Testis (tissue), 3 donors: Measurements from ENCODE around the gene ZMAT1. TPM values are rescaled to one million over a fixed set of nuclear protein-coding genes. Genes with fewer than 3 reads are reported as not detected.

Experiments
- DNase-seq: peaks from one replicate; pipeline ENCODE4 v3.0.0-alpha.2; 2019
- H3K27ac ChIP-seq, 2 donors: fragments of 200-600 bp; sonication (generic); one replicate each; pipeline ENCODE4 v1.5.1; 2019
- H3K27me3 ChIP-seq: fragments of 200-600 bp; sonication (generic); one replicate; pipeline ENCODE4 v1.5.1; 2019
- H3K36me3 ChIP-seq: fragments of 200-600 bp; sonication (generic); one replicate; pipeline ENCODE4 v1.5.1; 2017; ENCODE audit warnings: low read depth; ENCODE audit errors: missing control alignments
- H3K4me1 ChIP-seq: fragments of 200-600 bp; sonication (generic); one replicate; pipeline ENCODE4 v1.5.1; 2019
- H3K4me3 ChIP-seq, 2 donors: fragments of 200-600 bp; sonication (generic); one replicate each; pipeline ENCODE4 v1.5.1; 2017 to 2019
- H3K9me3 ChIP-seq: fragments of 200-600 bp; sonication (generic); one replicate; pipeline ENCODE4 v1.5.1; 2017
- POLR2A ChIP-seq: fragments of 450-650 bp; IDR thresholded peaks from one replicate; pipeline ENCODE4 v1.6.1; 2017; ENCODE audit warnings: antibody characterized with exemption, mild to moderate bottlenecking, moderate library complexity
- WGBS, 2 donors: methylation state at CpG; one replicate each; pipeline ENCODE4 v1.1.5; 2018; 5-methylcytosine and 5-hydroxymethylcytosine counted together
- intact Hi-C: fragments of 100-400 bp; cut with DNase I; formaldehyde crosslinking; loops from one replicate; pipeline ENCODE4 v1.15.1; 2023; ENCODE audit warnings: low total_unique reads
- polyA plus RNA-seq: library from polyadenylated mRNA; stranded (reverse); fragments of 350-450 nt; fragmentation: Illumina TruSeq; extraction: RNeasy Lipid Tissue Mini Kit (QIAGEN cat#74804); gene quantifications from one replicate; pipeline ENCODE4 v1.2.3, GENCODE V29; 2014; ENCODE audit warnings: low read depth, low replicate concordance; ENCODE audit not compliant: insufficient read depth
- total RNA-seq, 2 donors: library from RNA; depleted of rRNA; stranded (reverse); fragments of >200 nt; gene quantifications; one replicate each; pipeline ENCODE4 v1.2.3, GENCODE V29; 2016
- TF ChIP-seq, protein P1 (sequence below), 3 experiments: fragments of 450-650 bp in 2 of 3; fragments of 200-600 bp in 1 of 3; sonication (generic) in 1 of 3; IDR thresholded peaks; one replicate each; pipeline ENCODE4 v1.5.1; 2016 to 2019; ENCODE audit warnings: antibody characterized with exemption in 3 of 3, mild to moderate bottlenecking in 2 of 3, moderate library complexity in 1 of 3

The ZMAT1 gene
- total and polyA plus RNA-seq, 3 donors from 2014 or later, result 5.4 to 28.2 (median 17.7) TPM

GRCh38 chrX:101957174-101957573 is 25.3 kb upstream of the ZMAT1 start:
- intact Hi-C loops, result no loop called here
- no peaks in the 10 kb centered on the region for H3K4me1 ChIP-seq
- no peaks in the 10 kb centered on the region for H3K36me3 ChIP-seq
- no peak for DNase-seq
- H3K27me3 ChIP-seq, result no peaks in the 10 kb centered on the region
- no peak overlapping the region for H3K4me3 ChIP-seq
- WGBS, 2 donors, result 91 to 100% methylated on average over 1 of the region's 1 CpG
- H3K9me3 ChIP-seq, result no peaks in the 10 kb centered on the region
- TF ChIP-seq, protein P1, sequence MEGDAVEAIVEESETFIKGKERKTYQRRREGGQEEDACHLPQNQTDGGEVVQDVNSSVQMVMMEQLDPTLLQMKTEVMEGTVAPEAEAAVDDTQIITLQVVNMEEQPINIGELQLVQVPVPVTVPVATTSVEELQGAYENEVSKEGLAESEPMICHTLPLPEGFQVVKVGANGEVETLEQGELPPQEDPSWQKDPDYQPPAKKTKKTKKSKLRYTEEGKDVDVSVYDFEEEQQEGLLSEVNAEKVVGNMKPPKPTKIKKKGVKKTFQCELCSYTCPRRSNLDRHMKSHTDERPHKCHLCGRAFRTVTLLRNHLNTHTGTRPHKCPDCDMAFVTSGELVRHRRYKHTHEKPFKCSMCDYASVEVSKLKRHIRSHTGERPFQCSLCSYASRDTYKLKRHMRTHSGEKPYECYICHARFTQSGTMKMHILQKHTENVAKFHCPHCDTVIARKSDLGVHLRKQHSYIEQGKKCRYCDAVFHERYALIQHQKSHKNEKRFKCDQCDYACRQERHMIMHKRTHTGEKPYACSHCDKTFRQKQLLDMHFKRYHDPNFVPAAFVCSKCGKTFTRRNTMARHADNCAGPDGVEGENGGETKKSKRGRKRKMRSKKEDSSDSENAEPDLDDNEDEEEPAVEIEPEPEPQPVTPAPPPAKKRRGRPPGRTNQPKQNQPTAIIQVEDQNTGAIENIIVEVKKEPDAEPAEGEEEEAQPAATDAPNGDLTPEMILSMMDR (IDR thresholded peaks at IDR 0.05), result no peak
- TF ChIP-seq POLR2A, result no peak
- H3K27ac ChIP-seq, result no peak overlapping the region

DNA sequence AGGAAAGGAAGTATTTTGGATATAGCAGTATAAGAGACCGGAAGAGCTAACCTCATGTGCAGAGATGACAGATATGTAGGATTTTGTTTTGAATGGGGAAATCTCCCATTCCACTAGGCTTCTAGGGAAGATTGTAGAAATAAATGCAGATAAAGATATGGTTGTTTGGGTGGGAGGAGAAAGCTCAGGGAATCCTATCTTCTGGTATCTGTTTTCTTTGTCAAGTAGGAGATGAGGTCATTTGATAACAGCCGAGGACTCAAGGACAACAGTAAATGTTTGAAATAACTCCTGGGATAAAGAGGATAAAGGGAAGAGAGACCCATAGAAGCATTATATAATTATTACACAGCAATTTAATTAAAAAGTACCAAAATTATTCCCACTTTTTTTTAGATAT is 24.7 kb upstream of the ZMAT1 start:
- TF ChIP-seq, protein P1 (IDR thresholded peaks at IDR 0.05), result no peak
- TF ChIP-seq POLR2A, result no peak
- 56 to 60% methylated on average over 2 of the region's 2 CpGs for WGBS, 2 donors
- Histone ChIP-seq H3K4me1 (no peaks in the 10 kb centered on the region), H3K36me3 (no peaks in the 10 kb centered on the region), H3K27ac (no peak overlapping the region), H3K9me3 (no peaks in the 10 kb centered on the region), H3K4me3 (no peak overlapping the region), H3K27me3 (no peaks in the 10 kb centered on the region)
- intact Hi-C loops, result no loop called here
- no peak for DNase-seq

DNA sequence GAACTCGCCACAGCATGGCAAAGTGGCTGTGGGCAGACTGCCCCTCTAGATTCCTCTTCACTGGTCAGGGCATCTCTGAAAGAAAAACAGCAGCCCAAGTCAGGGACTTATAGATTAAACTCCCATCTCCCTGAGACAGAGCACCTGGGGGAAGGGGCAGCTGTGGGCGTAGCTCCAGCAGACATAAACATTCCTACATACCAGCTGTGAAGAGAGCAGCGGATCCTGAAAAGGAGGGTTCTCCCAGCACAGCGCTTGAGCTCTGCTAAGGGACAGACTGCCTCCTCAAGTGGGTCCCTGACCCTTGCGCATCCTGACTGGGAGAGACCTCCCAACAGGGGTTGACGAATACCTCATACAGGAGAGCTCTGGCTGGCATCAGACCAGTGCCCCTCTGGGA is 18.8 kb upstream of the ZMAT1 start:
- no peak overlapping the region for H3K27ac ChIP-seq
- H3K4me1 ChIP-seq, result no peaks in the 10 kb centered on the region
- no peak for DNase-seq
- TF ChIP-seq, protein P1 (IDR thresholded peaks at IDR 0.05), result no peak
- no peak for TF ChIP-seq POLR2A
- H3K36me3 ChIP-seq, result no peaks in the 10 kb centered on the region
- intact Hi-C loops, result no loop called here
- no peaks in the 10 kb centered on the region for H3K9me3 ChIP-seq
- 59% methylated on average over 6 of the region's 6 CpGs; no CpG with 5 or more reads in 1 of the 2 donors for WGBS, 2 donors
- H3K27me3 ChIP-seq, result no peaks in the 10 kb centered on the region
- no peak overlapping the region for H3K4me3 ChIP-seq

DNA sequence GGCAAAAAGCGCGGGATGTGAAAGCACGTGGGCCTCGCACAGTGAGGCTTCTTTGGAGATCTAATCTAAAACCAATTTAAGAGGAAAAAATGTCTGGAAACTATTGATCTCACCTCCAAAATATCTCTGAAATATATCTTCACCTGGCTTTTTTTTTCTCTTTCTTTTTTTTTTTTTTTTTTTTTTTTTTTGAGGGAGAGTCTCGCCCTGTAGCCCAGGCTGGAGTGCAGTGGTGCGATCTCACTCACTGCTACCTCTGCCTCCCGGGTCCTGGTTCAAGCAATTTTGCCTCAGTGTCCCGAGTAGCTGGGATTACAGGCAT is 383 bp upstream of the ZMAT1 start:
- DNase-seq, result no peak
- Histone ChIP-seq H3K9me3 (no peaks in the 10 kb centered on the region), H3K27ac (peak overlapping the region; percentile 90), H3K4me3 (no peak overlapping the region), H3K4me1 (no peaks in the 10 kb centered on the region), H3K27me3 (no peaks in the 10 kb centered on the region), H3K36me3 (no peaks in the 10 kb centered on the region)
- intact Hi-C loops, result no loop called here
- 24 to 31% methylated on average over 6 to 8 of the region's 8 CpGs for WGBS, 2 donors
- TF ChIP-seq, protein P1 (IDR thresholded peaks at IDR 0.05), result no peak
- no peak for TF ChIP-seq POLR2A

- H3K27me3 ChIP-seq, result no peaks in the 10 kb centered on the region
- intact Hi-C loops, result no loop called here
- WGBS, 2 donors, result 0 to 1% methylated on average over 6 of the region's 6 CpGs
Observed at GRCh38 chrX:101931136-101931487, 715 bp downstream of the ZMAT1 start.

More at GRCh38 chrX:101931136-101931487, 715 bp downstream of the ZMAT1 start:
- H3K27ac ChIP-seq, result peak overlapping the region; percentile 90
- no peaks in the 10 kb centered on the region for H3K36me3 ChIP-seq
- no peak for DNase-seq
- TF ChIP-seq, protein P1 (IDR thresholded peaks at IDR 0.05), result no peak
- TF ChIP-seq POLR2A, result no peak
- H3K4me3 ChIP-seq, result peak overlapping the region; percentile 63 to 76
- no peaks in the 10 kb centered on the region for H3K9me3 ChIP-seq
- H3K4me1 ChIP-seq, result no peaks in the 10 kb centered on the region
